ENCODE results near the gene HTR2B. TPM values are rescaled to one million over a fixed set of nuclear protein-coding genes. Genes with fewer than 3 reads are reported as not detected.

Gene HTR2B
- 1.1 TPM in 2 replicates for total RNA-seq

GRCh38 chr2:231124838-231125568 is at the start of gene HTR2B:
HTR2B (minus strand) TSS chr2:231125042; CDS start chr2:231123764, 1,278 bp downstream.

Other genes with a start within 250 kb of the HTR2B start
- gene GPR55, start 199.8 kb downstream of the HTR2B start, total RNA-seq, result not detected in 2 replicates
- gene SPATA3, start 128.9 kb downstream of the HTR2B start, total RNA-seq, result not detected in 2 replicates
- gene C2orf72, start 87.5 kb downstream of the HTR2B start, total RNA-seq, result 2.1 and 3.2 TPM in 2 replicates
- 63.0 and 73.4 TPM in 2 replicates for gene PSMD1, start 68.2 kb downstream of the HTR2B start, total RNA-seq
- 14.1 and 17.3 TPM in 2 replicates for gene ARMC9, start 73.6 kb upstream of the HTR2B start, total RNA-seq

Measured in cardiac atrium fibroblast (primary cell).